Type B pancreatic cell (in vitro differentiated cells): Measurements from ENCODE around the gene APMAP. TPM values are rescaled to one million over a fixed set of nuclear protein-coding genes. Genes with fewer than 3 reads are reported as not detected.

Experiments
- DNase-seq: peaks from one replicate; pipeline ENCODE4 v3.0.0; 2021; ENCODE audit warnings: mixed read lengths; ENCODE audit not compliant: unreplicated experiment; ENCODE audit errors: extremely low spot score
- H3K27ac Mint-ChIP-seq: 2 replicates; pipeline ENCODE4 v1.8.0; 2021; ENCODE audit warnings: mild to moderate bottlenecking, mixed read lengths
- H3K27me3 Mint-ChIP-seq: 2 replicates; pipeline ENCODE4 v1.8.0; 2021; ENCODE audit warnings: mixed read lengths
- H3K36me3 Mint-ChIP-seq: 2 replicates; pipeline ENCODE4 v1.8.0; 2021; ENCODE audit warnings: mixed read lengths
- H3K4me1 Mint-ChIP-seq: one replicate; pipeline ENCODE4 v1.8.0; 2021; ENCODE audit warnings: mixed read lengths; ENCODE audit not compliant: unreplicated experiment
- H3K4me3 Mint-ChIP-seq: 2 replicates; pipeline ENCODE4 v1.8.0; 2021; ENCODE audit warnings: mild to moderate bottlenecking, mixed read lengths
- H3K9me3 Mint-ChIP-seq: 2 replicates; pipeline ENCODE4 v1.8.0; 2021; ENCODE audit warnings: mixed read lengths
- CTCF ChIP-seq: fragments of 200-600 bp; sonication (generic); conservative IDR thresholded peaks from 2 replicates; pipeline ENCODE4 v1.5.0; 2021; ENCODE audit warnings: antibody characterized with exemption, mild to moderate bottlenecking
- total RNA-seq: library from RNA; stranded (reverse); gene quantifications from 2 replicates; pipeline ENCODE4 v1.2.1, GENCODE V29; 2021; ENCODE audit warnings: low replicate concordance

APMAP gene
- total RNA-seq, 1 donor from 2014 or later: 71.6 TPM

DNA sequence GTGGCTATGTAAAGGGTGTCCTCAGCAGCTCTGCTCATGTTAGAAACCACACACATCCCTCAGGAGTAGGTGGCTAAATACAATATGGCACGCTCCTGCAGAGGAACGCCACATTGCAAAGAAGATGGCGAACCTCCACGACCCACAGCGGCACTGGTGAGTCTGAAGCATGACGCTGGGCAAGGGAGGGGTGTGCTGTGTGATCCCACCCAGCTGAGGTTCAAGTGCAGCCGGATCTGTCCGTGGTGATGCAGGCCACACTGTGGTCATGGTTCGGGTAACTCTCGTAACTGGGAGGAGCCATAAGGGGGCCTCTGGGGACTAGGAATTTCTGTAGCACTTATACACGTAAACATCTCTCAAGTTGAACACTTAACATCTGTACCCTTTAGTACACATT lies 23.4 kb upstream of the APMAP start:
- DNase-seq: no peak
- H3K9me3 Mint-ChIP-seq: no peaks in the 10 kb centered on the region
- H3K36me3 Mint-ChIP-seq: no peaks in the 10 kb centered on the region
- TF ChIP-seq CTCF: no peak
- H3K27me3 Mint-ChIP-seq: no peaks in the 10 kb centered on the region
- no peak overlapping the region for H3K27ac Mint-ChIP-seq
- no peak overlapping the region for H3K4me3 Mint-ChIP-seq
- H3K4me1 Mint-ChIP-seq: peaks cover 6% of the 10 kb centered on the region

DNA sequence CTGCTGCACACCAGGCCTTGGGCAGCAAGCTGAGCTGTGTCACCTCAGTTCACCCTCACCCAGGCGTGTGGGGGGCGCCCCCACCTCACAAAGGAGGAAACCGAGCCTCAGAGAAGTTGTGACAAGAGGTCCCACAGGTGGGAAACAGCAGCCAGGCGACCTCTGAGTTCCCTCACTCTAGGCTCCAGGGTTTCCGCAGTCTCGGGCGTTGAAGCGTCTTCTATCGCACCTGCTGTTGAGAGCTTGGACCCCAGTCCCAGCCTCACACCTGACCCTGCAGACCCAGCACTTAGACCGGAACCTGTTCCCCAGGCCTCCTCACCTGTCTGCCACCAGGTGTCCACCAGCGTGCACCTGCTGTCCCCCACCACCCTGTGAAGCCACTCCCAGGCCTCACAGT lies 22.3 kb upstream of the APMAP start:
- Mint-ChIP-seq H3K27me3 (no peaks in the 10 kb centered on the region), H3K9me3 (no peaks in the 10 kb centered on the region), H3K36me3 (peaks cover 10% of the 10 kb centered on the region), H3K4me1 (peaks cover 6% of the 10 kb centered on the region), H3K27ac (no peak overlapping the region), H3K4me3 (no peak overlapping the region)
- no peak for DNase-seq
- TF ChIP-seq CTCF: no peak

DNA sequence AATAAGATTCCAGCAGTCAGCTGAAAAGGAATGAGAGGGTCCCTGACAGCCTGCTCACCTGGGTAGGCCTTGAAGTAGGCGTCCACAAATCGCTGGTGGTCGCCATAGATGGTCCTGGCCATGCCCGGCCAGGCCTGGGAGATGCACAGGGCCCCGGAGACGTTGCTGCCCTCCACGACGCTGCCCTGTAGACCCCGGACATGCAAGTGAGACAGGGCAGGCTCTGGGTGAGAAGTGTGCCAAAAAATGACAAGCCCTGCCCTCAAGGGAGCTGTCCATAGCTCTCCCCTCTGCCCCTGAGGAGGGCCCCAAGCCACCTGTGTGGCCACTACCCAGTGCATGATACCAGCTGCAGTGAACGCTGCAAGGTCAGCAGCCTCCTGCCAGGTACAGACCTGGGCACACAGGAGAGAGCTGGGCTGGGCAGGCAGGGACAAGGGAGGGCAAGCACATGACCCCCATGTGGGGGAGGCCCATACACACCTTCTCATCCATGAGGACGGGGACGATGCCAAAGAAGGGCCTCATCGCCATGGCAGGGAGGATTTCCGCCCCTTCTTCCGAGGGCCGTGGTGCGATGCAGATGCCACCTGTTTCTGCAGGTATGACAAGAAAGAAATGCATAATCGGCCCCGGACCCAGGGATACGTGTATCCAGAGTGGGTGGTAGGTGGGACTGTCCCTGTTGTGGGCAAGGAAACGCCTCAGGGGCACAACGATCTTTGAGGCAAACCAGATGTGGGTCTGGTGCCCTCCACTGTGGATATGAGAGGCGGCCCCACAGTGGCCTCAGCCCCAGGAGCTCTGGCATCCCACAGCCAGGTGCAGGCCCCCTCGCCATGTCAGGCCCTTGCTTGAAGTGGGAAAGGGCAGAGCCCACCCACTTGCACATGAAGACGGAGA lies 21.2 kb upstream of the APMAP start:
- Mint-ChIP-seq H3K4me3 (no peak overlapping the region), H3K27ac (no peak overlapping the region), H3K36me3 (peaks cover 10% of the 10 kb centered on the region), H3K4me1 (peaks cover 6% of the 10 kb centered on the region), H3K9me3 (no peaks in the 10 kb centered on the region), H3K27me3 (no peaks in the 10 kb centered on the region)
- TF ChIP-seq CTCF: no peak
- DNase-seq: no peak

DNA sequence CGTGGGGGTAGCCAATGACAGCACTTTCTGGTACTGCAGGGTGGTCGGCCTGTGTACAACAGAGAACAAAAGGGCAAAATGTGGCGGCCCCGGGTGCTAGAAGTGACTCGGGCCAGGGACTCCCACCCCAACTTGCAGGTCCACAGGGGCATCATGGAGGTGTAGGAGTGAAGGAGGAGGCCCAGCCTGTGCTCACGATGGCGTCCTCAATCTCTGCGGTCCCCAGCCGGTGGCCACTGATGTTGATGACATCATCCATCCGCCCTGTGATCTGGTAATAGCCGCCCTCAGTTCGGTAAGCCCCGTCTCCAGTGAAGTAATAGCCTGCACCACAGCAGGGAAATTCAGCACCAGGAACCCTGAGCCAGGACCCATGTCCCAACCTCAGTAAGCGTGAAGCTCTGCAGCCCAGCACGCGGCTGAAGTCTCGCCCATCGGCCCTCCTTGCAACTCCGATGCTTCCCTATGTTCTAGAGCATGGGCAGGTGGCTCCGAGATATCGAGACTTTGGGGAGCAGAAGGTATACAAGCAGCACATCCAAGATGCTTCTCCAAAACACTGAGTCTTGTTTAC lies 20.2 kb upstream of the APMAP start:
- peak; percentile 49 for DNase-seq
- peaks cover 10% of the 10 kb centered on the region for H3K36me3 Mint-ChIP-seq

GRCh38 chr20:25011831-25012241 lies 19.3 kb upstream of the APMAP start:
- no peak for TF ChIP-seq CTCF
- Mint-ChIP-seq H3K27me3 (no peaks in the 10 kb centered on the region), H3K9me3 (no peaks in the 10 kb centered on the region), H3K4me3 (no peak overlapping the region), H3K4me1 (peaks cover under 1% of the 10 kb centered on the region), H3K36me3 (peaks cover 10% of the 10 kb centered on the region), H3K27ac (no peak overlapping the region)
- DNase-seq: peak; percentile 62

More for the DNA sequence above, 20.2 kb upstream of the APMAP start:
- no peaks in the 10 kb centered on the region for H3K9me3 Mint-ChIP-seq
- H3K4me3 Mint-ChIP-seq: no peak overlapping the region
- H3K27me3 Mint-ChIP-seq: no peaks in the 10 kb centered on the region
- peaks cover 6% of the 10 kb centered on the region for H3K4me1 Mint-ChIP-seq
- no peak overlapping the region for H3K27ac Mint-ChIP-seq
- no peak for TF ChIP-seq CTCF
